ENCODE data around the gene PPM1N. TPM values are rescaled to one million over a fixed set of nuclear protein-coding genes. Genes with fewer than 3 reads are reported as not detected.
"Not testable (repeated sequence)": the region's sequence is repeated elsewhere in the genome, so short reads cannot be mapped to it uniquely, and the experiment has no call there.

Gene PPM1N
- total and polyA plus RNA-seq, 2 experiments from 2014 or later, result 0.40 to 0.59 TPM

GRCh38 chr19:45508861-45509691, 10.8 kb downstream of the PPM1N start:
- Histone ChIP-seq H3K9me2 (replicated peaks; ENCODE audit: insufficient read depth) (no peaks in the 10 kb centered on the region), H3K79me2 (peaks cover 70% of the 10 kb centered on the region), H3K9me3 (ENCODE audit: low read depth) (no peaks in the 10 kb centered on the region), H3K27me3 (no peaks in the 10 kb centered on the region), H2AFZ (no peak overlapping the region), H3K4me2 (peak overlapping the region; percentile 91), H3K27ac (peak overlapping the region; percentile 98), H4K20me1 (ENCODE audit: insufficient read depth, poor library complexity, severe bottlenecking) (peaks cover 12% of the 10 kb centered on the region), H3K4me1 (ENCODE audit: insufficient read depth) (peaks cover 20% of the 10 kb centered on the region), H3K36me3 (replicated peaks; ENCODE audit: insufficient read depth, low read depth) (no peaks in the 10 kb centered on the region), H3K4me3 (peak overlapping the region; percentile 98)
- WGBS (ENCODE audit: low lambda C conversion rate, missing lambda C conversion rate), result 5% methylated on average over 11 of the region's 28 CpGs
- TF ChIP-seq EZH2 (IDR thresholded peaks at IDR 0.05; ENCODE audit: borderline replicate concordance) (no peak), EZH2phosphoT487 (IDR thresholded peaks at IDR 0.05; ENCODE audit: low read depth, severe bottlenecking, unreplicated experiment) (no peak), CTCF (IDR thresholded peaks at IDR 0.05; ENCODE audit: poor library complexity) (no peak)
- peak; percentile 69 for DNase-seq (ENCODE audit: low spot score)

GRCh38 chr19:45509692-45510015, 11.4 kb downstream of the PPM1N start:
- no peak for TF ChIP-seq EZH2phosphoT487 (IDR thresholded peaks at IDR 0.05; ENCODE audit: low read depth, severe bottlenecking, unreplicated experiment)
- TF ChIP-seq CTCF (IDR thresholded peaks at IDR 0.05; ENCODE audit: poor library complexity), result no peak
- TF ChIP-seq EZH2 (IDR thresholded peaks at IDR 0.05; ENCODE audit: borderline replicate concordance), result no peak
- no peak overlapping the region for H2AFZ ChIP-seq
- peak overlapping the region; percentile 91 for H3K4me2 ChIP-seq
- peak overlapping the region; percentile 98 for H3K27ac ChIP-seq
- no peaks in the 10 kb centered on the region for H3K36me3 ChIP-seq (replicated peaks; ENCODE audit: insufficient read depth, low read depth)
- peak overlapping the region; percentile 98 for H3K4me3 ChIP-seq
- H4K20me1 ChIP-seq (ENCODE audit: insufficient read depth, poor library complexity, severe bottlenecking), result peaks cover 12% of the 10 kb centered on the region
- H3K79me2 ChIP-seq, result peaks cover 76% of the 10 kb centered on the region
- no peaks in the 10 kb centered on the region for H3K9me3 ChIP-seq (ENCODE audit: low read depth)
- H3K4me1 ChIP-seq (ENCODE audit: insufficient read depth), result peaks cover 24% of the 10 kb centered on the region
- no peaks in the 10 kb centered on the region for H3K27me3 ChIP-seq
- WGBS (ENCODE audit: low lambda C conversion rate, missing lambda C conversion rate), result 14% methylated on average over 3 of the region's 3 CpGs
- no peak for DNase-seq (ENCODE audit: low spot score)
- H3K9me2 ChIP-seq (replicated peaks; ENCODE audit: insufficient read depth), result no peaks in the 10 kb centered on the region

GRCh38 chr19:45510352-45510751, 12.1 kb downstream of the PPM1N start:
- not testable (repeated sequence) for H3K4me3 ChIP-seq; DNase-seq (ENCODE audit: low spot score); H2AFZ ChIP-seq; H3K9me3 ChIP-seq (ENCODE audit: low read depth); H3K27me3 ChIP-seq; H3K27ac ChIP-seq; H3K9me2 ChIP-seq (replicated peaks; ENCODE audit: insufficient read depth); H3K36me3 ChIP-seq (replicated peaks; ENCODE audit: insufficient read depth, low read depth)
- peaks cover 26% of the 10 kb centered on the region for H3K4me1 ChIP-seq (ENCODE audit: insufficient read depth)
- 95% methylated on average over 11 of the region's 11 CpGs for WGBS (ENCODE audit: low lambda C conversion rate, missing lambda C conversion rate)
- H3K4me2 ChIP-seq, result peak overlapping the region; percentile 91
- peaks cover 83% of the 10 kb centered on the region for H3K79me2 ChIP-seq
- peaks cover 18% of the 10 kb centered on the region for H4K20me1 ChIP-seq (ENCODE audit: insufficient read depth, poor library complexity, severe bottlenecking)

- peaks cover 88% of the 10 kb centered on the region for H3K79me2 ChIP-seq
- no peak overlapping the region for H2AFZ ChIP-seq
- H3K36me3 ChIP-seq (replicated peaks; ENCODE audit: insufficient read depth, low read depth), result no peaks in the 10 kb centered on the region
- DNase-seq (ENCODE audit: low spot score), result no peak
- peaks cover 24% of the 10 kb centered on the region for H4K20me1 ChIP-seq (ENCODE audit: insufficient read depth, poor library complexity, severe bottlenecking)
- no peaks in the 10 kb centered on the region for H3K9me3 ChIP-seq (ENCODE audit: low read depth)
- no peaks in the 10 kb centered on the region for H3K27me3 ChIP-seq
- H3K4me1 ChIP-seq (ENCODE audit: insufficient read depth), result peaks cover 19% of the 10 kb centered on the region
- no peak overlapping the region for H3K27ac ChIP-seq
- TF ChIP-seq EZH2phosphoT487 (IDR thresholded peaks at IDR 0.05; ENCODE audit: low read depth, severe bottlenecking, unreplicated experiment) (no peak), CTCF (IDR thresholded peaks at IDR 0.05; ENCODE audit: poor library complexity) (no peak), EZH2 (IDR thresholded peaks at IDR 0.05; ENCODE audit: borderline replicate concordance) (no peak)
- no peak overlapping the region for H3K4me2 ChIP-seq
- no peaks in the 10 kb centered on the region for H3K9me2 ChIP-seq (replicated peaks; ENCODE audit: insufficient read depth)
- WGBS (ENCODE audit: low lambda C conversion rate, missing lambda C conversion rate), result 98% methylated on average over 5 of the region's 5 CpGs
- no peak overlapping the region for H3K4me3 ChIP-seq
These were observed 12.8 kb downstream of the PPM1N start for GRCh38 chr19:45511074-45511473.

Data from hepatocyte (in vitro differentiated cells).